Measurements from ENCODE around the gene DUS1L. TPM values are rescaled to one million over a fixed set of nuclear protein-coding genes. Genes with fewer than 3 reads are reported as not detected.

DUS1L gene
- total RNA-seq, 1 experiment from 2014 or later: 176 TPM

DNA sequence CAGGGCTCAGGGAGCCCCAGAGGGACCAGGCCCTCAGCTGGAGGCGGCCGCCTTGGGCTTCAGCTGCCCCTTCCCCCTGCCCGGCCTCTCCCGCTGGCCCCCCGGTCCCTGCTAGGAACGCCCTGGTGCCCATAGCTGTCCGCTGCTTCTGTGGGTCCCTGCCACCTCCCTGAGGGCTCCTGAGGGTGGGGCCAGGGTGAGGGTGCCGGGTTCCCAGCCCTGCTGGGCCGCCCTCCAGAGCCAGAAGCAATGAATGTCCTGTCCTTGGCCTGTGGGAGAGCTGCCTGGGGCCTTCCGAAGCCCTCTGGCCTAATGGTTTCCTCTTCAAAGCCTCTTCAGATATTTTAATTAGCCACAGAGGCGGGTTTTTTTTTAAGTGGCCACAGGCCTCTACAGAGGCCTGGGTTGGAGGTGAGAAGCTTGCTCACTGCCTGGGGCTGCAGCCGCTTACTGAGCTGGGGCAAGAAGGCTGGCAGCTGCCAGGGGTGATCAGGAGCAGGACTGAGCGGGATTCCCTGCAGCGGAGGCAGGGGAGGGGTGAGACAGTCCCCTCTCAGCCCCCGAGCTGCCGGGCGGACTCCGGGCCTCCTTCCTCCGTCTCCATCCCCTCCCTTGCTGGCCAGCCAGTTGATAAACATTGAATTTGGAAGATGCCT is 52.8 kb downstream of the DUS1L start:
- no peak for ATAC-seq

DNA sequence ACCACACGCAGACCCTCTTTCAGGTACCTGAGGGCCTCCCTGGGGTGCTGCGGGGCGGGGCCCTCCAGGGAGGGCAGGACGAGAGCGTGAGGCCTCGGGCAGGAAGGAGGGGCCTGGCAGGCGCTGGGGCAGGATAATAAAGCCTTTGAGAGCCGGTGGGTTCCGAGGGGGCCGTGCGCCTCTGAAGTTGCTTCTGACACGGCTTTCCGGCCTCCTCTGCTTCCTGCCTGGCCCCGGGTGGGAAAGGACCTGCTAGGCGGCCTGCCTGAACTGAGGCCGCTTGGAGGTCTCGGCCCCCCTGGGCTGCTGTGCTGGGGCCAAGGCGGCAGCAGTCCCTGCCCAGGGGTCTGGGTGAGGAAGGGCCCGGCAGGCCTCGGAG is 53.4 kb downstream of the DUS1L start:
- ChIA-PET CTCF (no interaction called here), POLR2A (no interaction called here), RAD21 (ENCODE audit: low non-redundant PET in 1 of 2, low total read pairs in 2 of 2, uncharacterized antibody in 2 of 2, unreplicated experiment in 2 of 2) (no interaction called here)
- H3K9me2 ChIP-seq (ENCODE audit: insufficient read depth): no peaks in the 10 kb centered on the region
- no peak overlapping the region for H3K4me2 ChIP-seq (ENCODE audit: low read length)
- H3K9me3 ChIP-seq (ENCODE audit: control insufficient read depth in 1 of 2, insufficient read depth in 1 of 2, low read depth in 1 of 2, low read length in 2 of 2): no peaks in the 10 kb centered on the region
- intact Hi-C loops (cut with micrococcal nuclease): no loop called here
- TF ChIP-seq, protein P1, sequence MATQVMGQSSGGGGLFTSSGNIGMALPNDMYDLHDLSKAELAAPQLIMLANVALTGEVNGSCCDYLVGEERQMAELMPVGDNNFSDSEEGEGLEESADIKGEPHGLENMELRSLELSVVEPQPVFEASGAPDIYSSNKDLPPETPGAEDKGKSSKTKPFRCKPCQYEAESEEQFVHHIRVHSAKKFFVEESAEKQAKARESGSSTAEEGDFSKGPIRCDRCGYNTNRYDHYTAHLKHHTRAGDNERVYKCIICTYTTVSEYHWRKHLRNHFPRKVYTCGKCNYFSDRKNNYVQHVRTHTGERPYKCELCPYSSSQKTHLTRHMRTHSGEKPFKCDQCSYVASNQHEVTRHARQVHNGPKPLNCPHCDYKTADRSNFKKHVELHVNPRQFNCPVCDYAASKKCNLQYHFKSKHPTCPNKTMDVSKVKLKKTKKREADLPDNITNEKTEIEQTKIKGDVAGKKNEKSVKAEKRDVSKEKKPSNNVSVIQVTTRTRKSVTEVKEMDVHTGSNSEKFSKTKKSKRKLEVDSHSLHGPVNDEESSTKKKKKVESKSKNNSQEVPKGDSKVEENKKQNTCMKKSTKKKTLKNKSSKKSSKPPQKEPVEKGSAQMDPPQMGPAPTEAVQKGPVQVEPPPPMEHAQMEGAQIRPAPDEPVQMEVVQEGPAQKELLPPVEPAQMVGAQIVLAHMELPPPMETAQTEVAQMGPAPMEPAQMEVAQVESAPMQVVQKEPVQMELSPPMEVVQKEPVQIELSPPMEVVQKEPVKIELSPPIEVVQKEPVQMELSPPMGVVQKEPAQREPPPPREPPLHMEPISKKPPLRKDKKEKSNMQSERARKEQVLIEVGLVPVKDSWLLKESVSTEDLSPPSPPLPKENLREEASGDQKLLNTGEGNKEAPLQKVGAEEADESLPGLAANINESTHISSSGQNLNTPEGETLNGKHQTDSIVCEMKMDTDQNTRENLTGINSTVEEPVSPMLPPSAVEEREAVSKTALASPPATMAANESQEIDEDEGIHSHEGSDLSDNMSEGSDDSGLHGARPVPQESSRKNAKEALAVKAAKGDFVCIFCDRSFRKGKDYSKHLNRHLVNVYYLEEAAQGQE (IDR thresholded peaks at IDR 0.05; ENCODE audit: low read depth): no peak
- no peak for TF ChIP-seq YY1 (IDR thresholded peaks at IDR 0.05; ENCODE audit: extremely low read depth, insufficient replicate concordance, low read depth, low read length)
- TF ChIP-seq EZH2 (IDR thresholded peaks at IDR 0.05): no peak
- TF ChIP-seq, protein P2, sequence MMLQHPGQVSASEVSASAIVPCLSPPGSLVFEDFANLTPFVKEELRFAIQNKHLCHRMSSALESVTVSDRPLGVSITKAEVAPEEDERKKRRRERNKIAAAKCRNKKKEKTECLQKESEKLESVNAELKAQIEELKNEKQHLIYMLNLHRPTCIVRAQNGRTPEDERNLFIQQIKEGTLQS (IDR thresholded peaks at IDR 0.05): no peak
- no peak for TF ChIP-seq CEBPB (IDR thresholded peaks at IDR 0.05; ENCODE audit: low read depth)
- TF ChIP-seq ZFX (IDR thresholded peaks at IDR 0.05): no peak
- TF ChIP-seq, protein P3, sequence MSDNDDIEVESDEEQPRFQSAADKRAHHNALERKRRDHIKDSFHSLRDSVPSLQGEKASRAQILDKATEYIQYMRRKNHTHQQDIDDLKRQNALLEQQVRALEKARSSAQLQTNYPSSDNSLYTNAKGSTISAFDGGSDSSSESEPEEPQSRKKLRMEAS (IDR thresholded peaks at IDR 0.05): no peak
- TF ChIP-seq JUND (IDR thresholded peaks at IDR 0.05): no peak
- no peak for TF ChIP-seq SP1 (IDR thresholded peaks at IDR 0.05; ENCODE audit: low read depth)
- TF ChIP-seq POLR2A (IDR thresholded peaks at IDR 0.05; ENCODE audit: borderline replicate concordance, extremely low read depth, insufficient read depth, insufficient read length): no peak
- TF ChIP-seq TCF7L2 (IDR thresholded peaks at IDR 0.05; ENCODE audit: borderline replicate concordance, extremely low read depth, insufficient read depth, insufficient read length): no peak
- H3K27me3 ChIP-seq (ENCODE audit: insufficient read depth, low read length): no peaks in the 10 kb centered on the region
- H3K36me3 ChIP-seq (ENCODE audit: control insufficient read depth in 1 of 2, insufficient read depth in 2 of 2, low read length in 2 of 2): no peaks in the 10 kb centered on the region
- no peak overlapping the region for H3K9ac ChIP-seq (ENCODE audit: low read length)
- no peaks in the 10 kb centered on the region for H4K20me1 ChIP-seq (ENCODE audit: insufficient read depth)
- ATAC-seq (no peak), DNase-seq (ENCODE audit: low read depth, low spot score) (no peak)
- H3K4me1 ChIP-seq (ENCODE audit: control insufficient read depth in 1 of 2, insufficient read depth in 2 of 2, low read length in 2 of 2): no peaks in the 10 kb centered on the region
- no peak overlapping the region; the same call in 1 of the 2 replicates for H3K27ac ChIP-seq (ENCODE audit: low read depth, low read length)
- no peak overlapping the region for H3K4me3 ChIP-seq (replicated peaks in 1 of 2; ENCODE audit: low read depth in 1 of 2, low read length in 2 of 2)
- H2AFZ ChIP-seq (ENCODE audit: low read depth, low read length, poor library complexity, severe bottlenecking): no peak overlapping the region
- H3K79me2 ChIP-seq (ENCODE audit: insufficient read depth, low read length): no peaks in the 10 kb centered on the region
- BruUV-seq (replicated peaks): no TSS peak

More for the DNA sequence above, 52.8 kb downstream of the DUS1L start:
- H3K9me3 ChIP-seq (ENCODE audit: control insufficient read depth in 1 of 2, insufficient read depth in 1 of 2, low read depth in 1 of 2, low read length in 2 of 2): no peaks in the 10 kb centered on the region
- no peak overlapping the region for H3K4me2 ChIP-seq (ENCODE audit: low read length)
- H3K27ac ChIP-seq (ENCODE audit: low read depth, low read length): no peak overlapping the region; the same call in 1 of the 2 replicates
- H4K20me1 ChIP-seq (ENCODE audit: insufficient read depth): no peaks in the 10 kb centered on the region
- DNase-seq (ENCODE audit: low read depth, low spot score): no peak
- intact Hi-C loops (cut with micrococcal nuclease): no loop called here
- H3K27me3 ChIP-seq (ENCODE audit: insufficient read depth, low read length): no peaks in the 10 kb centered on the region
- BruUV-seq (replicated peaks): no TSS peak
- peak; percentile 10; the same call in 1 of the 2 replicates for TF ChIP-seq ZFX (IDR thresholded peaks at IDR 0.05)
- no peak for TF ChIP-seq SIN3A (IDR thresholded peaks at IDR 0.05; ENCODE audit: low read depth)
- TF ChIP-seq POLR2AphosphoS5 (IDR thresholded peaks at IDR 0.05; ENCODE audit: low read depth, low read length): no peak
- TF ChIP-seq ELF1 (IDR thresholded peaks at IDR 0.05; ENCODE audit: borderline replicate concordance, low read depth): no peak
- H3K36me3 ChIP-seq (ENCODE audit: control insufficient read depth in 1 of 2, insufficient read depth in 2 of 2, low read length in 2 of 2): no peaks in the 10 kb centered on the region
- no peak overlapping the region for H2AFZ ChIP-seq (ENCODE audit: low read depth, low read length, poor library complexity, severe bottlenecking)
- no peaks in the 10 kb centered on the region for H3K79me2 ChIP-seq (ENCODE audit: insufficient read depth, low read length)
- ChIA-PET RAD21 (ENCODE audit: low non-redundant PET in 1 of 2, low total read pairs in 2 of 2, uncharacterized antibody in 2 of 2, unreplicated experiment in 2 of 2) (no interaction called here), CTCF (interaction anchor here (1.1 to 1.4 kb wide), 2 partner anchors 10 to 53 kb away, joined by 3 read pairs; partner anchors contain the start of genes CENPX and LRRC45), POLR2A (no interaction called here)
- H3K9me2 ChIP-seq (ENCODE audit: insufficient read depth): no peaks in the 10 kb centered on the region
- H3K4me1 ChIP-seq (ENCODE audit: control insufficient read depth in 1 of 2, insufficient read depth in 2 of 2, low read length in 2 of 2): no peaks in the 10 kb centered on the region
- no peak overlapping the region for H3K9ac ChIP-seq (ENCODE audit: low read length)
- no peak overlapping the region for H3K4me3 ChIP-seq (replicated peaks in 1 of 2; ENCODE audit: low read depth in 1 of 2, low read length in 2 of 2)
